GM12878 (cell line): ENCODE data around the gene POLR3G. TPM values are rescaled to one million over a fixed set of nuclear protein-coding genes. Genes with fewer than 3 reads are reported as not detected.

Source experiments
- ATAC-seq: fragments of 200-7000 bp; cut with Tn5 transposase; 3 replicates; pipeline ENCODE4 v1.9.1; 2020; ENCODE audit warnings: mild to moderate bottlenecking, moderate library complexity
- BruUV-seq: library from RNA; stranded (reverse); fragments of 400-500 nt; replicated peaks from 2 replicates; lab custom pipeline; 2021; lab: Mats Ljungman, UMichigan
- CTCF ChIA-PET: fragments of 300-600 bp; sonication (Branson Sonifier 250); formaldehyde crosslinking; extraction: SDS; loops from one replicate; lab custom pipeline; 2021; ENCODE audit warnings: inconsistent platforms; lab: Yijun Ruan, JAX
- POLR2A ChIA-PET: fragments of 350-600 bp; formaldehyde crosslinking; extraction: SDS; loops from one replicate; lab custom pipeline; 2021; ENCODE audit warnings: inconsistent platforms; lab: Charles Lee
- RAD21 ChIA-PET: fragments of 300-600 bp; sonication (Branson Sonifier 250); formaldehyde crosslinking; loops from one replicate; lab custom pipeline; 2023; ENCODE audit warnings: antibody characterized with exemption; ENCODE audit not compliant: unreplicated experiment; lab: Charles Lee
- SMC1A ChIA-PET: fragments of 300-600 bp; sonication (Branson Sonifier 250); formaldehyde crosslinking; loops from one replicate; lab custom pipeline; 2023; ENCODE audit not compliant: unreplicated experiment, uncharacterized antibody; lab: Charles Lee
- DNase-seq: peaks from one replicate; pipeline ENCODE4 v3.0.0-alpha.2; 2011; ENCODE audit warnings: low read depth, low spot score
- FAIRE-seq: peaks from 3 replicates; lab custom pipeline; 2011; peaks lifted over from hg19 to GRCh38; lab: Jason Lieb, UNC
- H2AFZ ChIP-seq: 2 replicates; pipeline ENCODE4 v1.6.0; 2011; ENCODE audit warnings: low read depth, low read length, control low read depth; ENCODE audit not compliant: control insufficient read depth
- H3K27ac ChIP-seq: 2 replicates; pipeline ENCODE4 v1.5.1; 2011; ENCODE audit warnings: control low read depth; ENCODE audit not compliant: control insufficient read depth, insufficient read depth
- H3K27me3 ChIP-seq, 2 experiments: replicated peaks in 1 of 2; 2 replicates each; pipeline versions ENCODE4 v1.6.0 to v1.6.1; 2011; ENCODE audit warnings: low read length in 1 of 2; ENCODE audit not compliant: control insufficient read depth in 2 of 2, insufficient read depth in 2 of 2
- H3K36me3 ChIP-seq, 2 experiments: 2 replicates each; pipeline ENCODE4 v1.5.1; 2011; ENCODE audit warnings: low read length in 1 of 2; ENCODE audit not compliant: control insufficient read depth in 2 of 2, insufficient read depth in 2 of 2
- H3K4me1 ChIP-seq: 2 replicates; pipeline ENCODE4 v1.6.1; 2011; ENCODE audit warnings: mild to moderate bottlenecking, low read length, moderate library complexity, mixed read lengths; ENCODE audit not compliant: control insufficient read depth, insufficient read depth
- H3K4me2 ChIP-seq: 2 replicates; pipeline ENCODE4 v1.6.0; 2011; ENCODE audit warnings: control low read depth; ENCODE audit not compliant: control insufficient read depth, insufficient read depth
- H3K4me3 ChIP-seq: fragments of 200-600 bp; sonication (generic); 2 replicates; pipeline ENCODE4 v1.5.1; 2016
- H3K79me2 ChIP-seq: 2 replicates; pipeline ENCODE4 v1.6.0; 2011; ENCODE audit warnings: low read length; ENCODE audit not compliant: control insufficient read depth, insufficient read depth
- H3K9ac ChIP-seq: 2 replicates; pipeline ENCODE4 v1.8.0; 2011; ENCODE audit warnings: low read length, control low read depth, mixed read lengths; ENCODE audit not compliant: control insufficient read depth, insufficient read depth
- H3K9me3 ChIP-seq: replicated peaks from 3 replicates; pipeline ENCODE4 v1.5.1; 2011; ENCODE audit warnings: mild to moderate bottlenecking, low read length; ENCODE audit not compliant: control insufficient read depth, insufficient read depth
- H4K20me1 ChIP-seq: 2 replicates; pipeline ENCODE4 v1.6.0; 2011; ENCODE audit not compliant: control insufficient read depth, insufficient read depth
- ATF2 ChIP-seq: IDR thresholded peaks from 2 replicates; pipeline ENCODE4 v1.6.1; 2012; ENCODE audit warnings: low read length, inconsistent platforms
- CHD2 ChIP-seq: IDR thresholded peaks from 2 replicates; pipeline ENCODE4 v1.6.1; 2011; ENCODE audit warnings: low read depth, low read length, improper control_type of control experiment, borderline replicate concordance
- EED ChIP-seq: sonication (generic); IDR thresholded peaks from 2 replicates; pipeline ENCODE4 v1.6.1; 2016; ENCODE audit warnings: antibody characterized with exemption, low read depth
- MTA2 ChIP-seq: fragments of 450-650 bp; IDR thresholded peaks from 2 replicates; pipeline ENCODE4 v1.6.1; 2016; ENCODE audit warnings: low read depth, mild to moderate bottlenecking, moderate library complexity
- NFXL1 ChIP-seq: fragments of 450-650 bp; IDR thresholded peaks from 2 replicates; pipeline ENCODE4 v1.6.1; 2017; ENCODE audit warnings: antibody characterized with exemption, mild to moderate bottlenecking, borderline replicate concordance
- NRF1 ChIP-seq: conservative IDR thresholded peaks from 2 replicates; pipeline ENCODE4 v1.6.1; 2011; ENCODE audit warnings: mild to moderate bottlenecking, low read depth, low read length, improper control_type of control experiment
- RB1 ChIP-seq: fragments of 450-650 bp; formaldehyde crosslinking; IDR thresholded peaks from 2 replicates; pipeline ENCODE4 v1.6.1; 2017; ENCODE audit warnings: mild to moderate bottlenecking, borderline replicate concordance
- SREBF2 ChIP-seq: IDR thresholded peaks from 2 replicates; pipeline ENCODE4 v1.6.1; 2012; ENCODE audit warnings: mild to moderate bottlenecking, low read length
- SRF ChIP-seq, 2 experiments: IDR thresholded peaks; 2 replicates each; pipeline ENCODE4 v1.6.1; 2011; ENCODE audit warnings: low read depth in 2 of 2, low read length in 2 of 2, mild to moderate bottlenecking in 1 of 2, moderate library complexity in 1 of 2
- STAT1 ChIP-seq: fragments of 450-650 bp; conservative IDR thresholded peaks from 2 replicates; pipeline ENCODE4 v1.6.1; 2014; ENCODE audit warnings: antibody characterized with exemption, mild to moderate bottlenecking
- TAF1 ChIP-seq: IDR thresholded peaks from 2 replicates; pipeline ENCODE4 v1.6.1; 2011; ENCODE audit warnings: mild to moderate bottlenecking, low read depth, low read length, borderline replicate concordance
- YBX1 ChIP-seq: fragments of 450-650 bp; IDR thresholded peaks from 2 replicates; pipeline ENCODE4 v1.6.1; 2016; ENCODE audit warnings: antibody characterized with exemption
- ZNF207 ChIP-seq: fragments of 450-650 bp; IDR thresholded peaks from 2 replicates; pipeline ENCODE4 v1.6.1; 2014; ENCODE audit warnings: antibody characterized with exemption, mild to moderate bottlenecking, borderline replicate concordance
- WGBS: methylation state at CpG from one replicate; pipeline ENCODE4 v1.1.6; 2016; ENCODE audit warnings: low lambda C conversion rate; ENCODE audit not compliant: insufficient replicate concordance, insufficient coverage; ENCODE audit errors: missing lambda C conversion rate; 5-methylcytosine and 5-hydroxymethylcytosine counted together
- in situ Hi-C: fragments of 300-500 bp; cut with MboI; formaldehyde crosslinking; loops from 9 replicates; pipeline ENCODE4 v1.14.3; 2018; ENCODE audit warnings: mixed read lengths
- intact Hi-C: fragments of 100-400 bp; cut with micrococcal nuclease; formaldehyde crosslinking; loops from one replicate; pipeline ENCODE4 v1.14.2; 2022; ENCODE audit not compliant: unreplicated experiment
- polyA plus RNA-seq, 11 experiments: library from polyadenylated mRNA; depleted of rRNA in 4 of 11; unstranded in 6 of 11; stranded (reverse) in 5 of 11; fragments of >200 nt; fragmentation: Nextera tagmentation in 4 of 11; fragmentation: Illumina TruSeq in 1 of 11; extraction: Ambion mirVana in 4 of 11; extraction: Trizol in 1 of 11; gene quantifications; 1 replicate in 1 of 11; 2 replicates in 10 of 11; pipeline versions ENCODE4 v1.2.1 to v1.2.3, GENCODE V29; 2011 to 2016; ENCODE audit warnings: inconsistent platforms in 2 of 11, missing spikeins in 2 of 11, low read depth in 1 of 11
- total RNA-seq, 4 experiments: library from RNA; depleted of rRNA in 3 of 4; stranded (reverse); fragments of >200 nt in 3 of 4; fragmentation: Illumina TruSeq in 1 of 4; extraction: Trizol in 1 of 4; gene quantifications; 2 replicates each; pipeline versions ENCODE4 v1.2.1 to v1.2.3, GENCODE V29; 2013 to 2021
- TF ChIP-seq, protein P1 (sequence below): fragments of 450-650 bp; IDR thresholded peaks from 2 replicates; pipeline ENCODE4 v1.6.1; 2016; ENCODE audit warnings: mild to moderate bottlenecking

Gene POLR3G
- total and polyA plus RNA-seq, 10 of the 15 experiments (the other 5 are each of a cell fraction or from before 2014, with no cell fraction given): 15.2 to 50.9 (median 27.5) TPM

GRCh38 chr5:90549729-90550275 is 75.1 kb downstream of the POLR3G start:
- DNase-seq (no peak), ATAC-seq (no peak), FAIRE-seq (no peak)
- Histone ChIP-seq H3K27me3 (no peaks in the 10 kb centered on the region; a peak in 2 of 4 replicates), H3K36me3 (no peaks in the 10 kb centered on the region), H3K4me3 (no peak overlapping the region), H3K27ac (no peak overlapping the region), H3K9me3 (no peaks in the 10 kb centered on the region), H2AFZ (no peak overlapping the region), H3K4me1 (no peaks in the 10 kb centered on the region), H4K20me1 (no peaks in the 10 kb centered on the region), H3K9ac (no peak overlapping the region), H3K79me2 (no peaks in the 10 kb centered on the region), H3K4me2 (no peak overlapping the region)
- TF ChIP-seq SRF (IDR thresholded peaks at IDR 0.05; ENCODE audit: low read depth in 2 of 2, low read length in 2 of 2): no peak
- TF ChIP-seq NRF1: no peak
- TF ChIP-seq, protein P1, sequence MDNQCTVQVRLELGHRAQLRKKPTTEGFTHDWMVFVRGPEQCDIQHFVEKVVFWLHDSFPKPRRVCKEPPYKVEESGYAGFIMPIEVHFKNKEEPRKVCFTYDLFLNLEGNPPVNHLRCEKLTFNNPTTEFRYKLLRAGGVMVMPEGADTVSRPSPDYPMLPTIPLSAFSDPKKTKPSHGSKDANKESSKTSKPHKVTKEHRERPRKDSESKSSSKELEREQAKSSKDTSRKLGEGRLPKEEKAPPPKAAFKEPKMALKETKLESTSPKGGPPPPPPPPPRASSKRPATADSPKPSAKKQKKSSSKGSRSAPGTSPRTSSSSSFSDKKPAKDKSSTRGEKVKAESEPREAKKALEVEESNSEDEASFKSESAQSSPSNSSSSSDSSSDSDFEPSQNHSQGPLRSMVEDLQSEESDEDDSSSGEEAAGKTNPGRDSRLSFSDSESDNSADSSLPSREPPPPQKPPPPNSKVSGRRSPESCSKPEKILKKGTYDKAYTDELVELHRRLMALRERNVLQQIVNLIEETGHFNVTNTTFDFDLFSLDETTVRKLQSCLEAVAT: no peak
- no peak for TF ChIP-seq STAT1
- TF ChIP-seq CHD2: no peak
- TF ChIP-seq YBX1: no peak
- TF ChIP-seq ZNF207: no peak
- TF ChIP-seq TAF1: no peak
- TF ChIP-seq NFXL1: no peak
- TF ChIP-seq MTA2: no peak
- no peak for TF ChIP-seq SREBF2
- TF ChIP-seq EED: no peak
- TF ChIP-seq RB1: no peak
- no peak for TF ChIP-seq ATF2
- no TSS peak for BruUV-seq
- POLR2A ChIA-PET: no interaction called here
- intact Hi-C loops (no loop called here), in situ Hi-C loops (no loop called here)
- SMC1A ChIA-PET: no interaction called here
- WGBS: 2% methylated on average over 2 of the region's 2 CpGs
- RAD21 ChIA-PET: no interaction called here
- CTCF ChIA-PET: no interaction called here
